A549 (cell line): ENCODE measurements around the gene HEATR5B. TPM values are rescaled to one million over a fixed set of nuclear protein-coding genes. Genes with fewer than 3 reads are reported as not detected.

ENCODE experiments used
- ATAC-seq, 2 experiments: fragments of 200-7000 bp in 1 of 2; fragments of >200 bp in 1 of 2; cut with Nextera tagmentation in 1 of 2; cut with Tn5 transposase in 1 of 2; 3 replicates each; pipeline versions ENCODE4 v1.8.0 to v1.9.1; 2018 to 2020; ENCODE audit warnings: mild to moderate bottlenecking in 1 of 2, moderate library complexity in 1 of 2
- CTCF ChIA-PET: fragments of 300-600 bp; sonication (Branson Sonifier 250); formaldehyde crosslinking; extraction: SDS; loops from one replicate; lab custom pipeline; 2021; ENCODE audit warnings: antibody characterized with exemption, inconsistent platforms; lab: Yijun Ruan, JAX
- POLR2A ChIA-PET: fragments of 350-600 bp; formaldehyde crosslinking; extraction: SDS; loops from one replicate; lab custom pipeline; 2021; ENCODE audit warnings: antibody characterized with exemption, inconsistent platforms; lab: Yijun Ruan, JAX
- DNase-seq, 2 experiments: peaks; one replicate each; pipeline versions ENCODE4 v3.0.0 to v3.0.0-alpha.2; 2011 to 2016; ENCODE audit warnings: low read depth in 1 of 2, low spot score in 1 of 2
- FAIRE-seq: peaks from 2 replicates; lab custom pipeline; 2011; peaks lifted over from hg19 to GRCh38; lab: Jason Lieb, UNC
- H3K27ac ChIP-seq, 2 experiments: fragments of >200 bp; sonication (Bioruptor Twin); formaldehyde crosslinking; 3 replicates each; pipeline ENCODE4 v1.5.1; 2016 to 2017
- H3K4me1 ChIP-seq: fragments of >200 bp; sonication (Bioruptor Twin); formaldehyde crosslinking; 3 replicates; pipeline ENCODE4 v1.6.1; 2016
- H3K4me2 ChIP-seq: fragments of >200 bp; sonication (Bioruptor Twin); formaldehyde crosslinking; 3 replicates; pipeline ENCODE4 v1.6.1; 2016
- H3K4me3 ChIP-seq: fragments of >200 bp; sonication (Bioruptor Twin); formaldehyde crosslinking; 3 replicates; pipeline ENCODE4 v1.5.1; 2016
- H3K9me3 ChIP-seq: fragments of >200 bp; sonication (Bioruptor Twin); formaldehyde crosslinking; 3 replicates; pipeline ENCODE4 v1.6.1; 2016
- BCL3 ChIP-seq: fragments of >200 bp; sonication (Bioruptor Twin); formaldehyde crosslinking; IDR thresholded peaks from 3 replicates; pipeline ENCODE4 v1.6.1; 2016
- BHLHE40 ChIP-seq: IDR thresholded peaks from 2 replicates; pipeline ENCODE4 v1.6.1; 2012; ENCODE audit warnings: low read depth, low read length, inconsistent platforms
- CHD2 ChIP-seq: fragments of 150-350 bp; IDR thresholded peaks from 2 replicates; pipeline ENCODE4 v1.6.1; 2014; ENCODE audit warnings: low read length; ENCODE audit not compliant: partially characterized antibody
- ESRRA ChIP-seq: fragments of 150-350 bp; IDR thresholded peaks from 2 replicates; pipeline ENCODE4 v1.6.1; 2014; ENCODE audit warnings: mild to moderate bottlenecking, low read length, borderline replicate concordance
- FOSL2 ChIP-seq, 2 experiments: fragments of 450-650 bp in 1 of 2; fragments of >200 bp in 1 of 2; sonication (Bioruptor Twin) in 1 of 2; formaldehyde crosslinking; IDR thresholded peaks; 2 replicates each; pipeline versions ENCODE4 v1.5.0 to v1.6.1; 2016 to 2020; ENCODE audit warnings: mild to moderate bottlenecking in 1 of 2, moderate library complexity in 1 of 2
- HDAC2 ChIP-seq: fragments of 200-600 bp; sonication (generic); IDR thresholded peaks from 2 replicates; pipeline ENCODE4 v1.6.1; 2016
- HMGXB4 ChIP-seq: fragments of 250-450 bp; sonication (Bioruptor Pico); IDR thresholded peaks from 2 replicates; pipeline ENCODE4 v1.5.0; 2021; ENCODE audit warnings: mild to moderate bottlenecking, moderate library complexity, borderline replicate concordance
- KDM1A ChIP-seq: fragments of 200-600 bp; sonication (generic); IDR thresholded peaks from 2 replicates; pipeline ENCODE4 v1.6.1; 2016; ENCODE audit warnings: low read depth, mild to moderate bottlenecking
- MAX ChIP-seq: IDR thresholded peaks from 2 replicates; pipeline ENCODE4 v1.6.1; 2012
- MYC ChIP-seq: IDR thresholded peaks from 2 replicates; pipeline ENCODE4 v1.6.1; 2012; ENCODE audit warnings: mild to moderate bottlenecking, inconsistent platforms, low read length, improper control_type of control experiment, borderline replicate concordance
- POLR2AphosphoS2 ChIP-seq: conservative IDR thresholded peaks from 2 replicates; pipeline ENCODE4 v1.6.1; 2012; ENCODE audit warnings: low read length, improper control_type of control experiment, inconsistent platforms
- RNF2 ChIP-seq: fragments of 200-600 bp; sonication (generic); IDR thresholded peaks from 2 replicates; pipeline ENCODE4 v1.6.1; 2016; ENCODE audit warnings: low read depth, mild to moderate bottlenecking, antibody characterized with exemption, moderate library complexity, borderline replicate concordance
- TFCP2L1 ChIP-seq: fragments of 250-450 bp; sonication (Bioruptor Pico); IDR thresholded peaks from 2 replicates; pipeline ENCODE4 v1.5.0; 2021; ENCODE audit warnings: mild to moderate bottlenecking
- WGBS: methylation state at CpG from one replicate; pipeline ENCODE4 v1.1.6; 2017; ENCODE audit errors: missing lambda C conversion rate; 5-methylcytosine and 5-hydroxymethylcytosine counted together
- polyA plus RNA-seq, 4 experiments: library from polyadenylated mRNA; depleted of rRNA in 3 of 4; stranded (reverse); fragments of >200 nt; fragmentation: RNase III in 1 of 4; extraction: RNeasy Plus Mini Kit Qiagen cat#74134 plus additional on column Dnase treatment in 1 of 4; gene quantifications; 2 replicates in 3 of 4; 3 replicates in 1 of 4; pipeline ENCODE4 v1.2.3, GENCODE V29; 2011 to 2017

HEATR5B gene
- polyA plus RNA-seq, 2 of the 4 experiments (the other 2 are of a cell fraction), result 8.4 to 26.1 TPM

- Histone ChIP-seq H3K9me3 (no peaks in the 10 kb centered on the region), H3K4me1 (peaks cover 27% of the 10 kb centered on the region), H3K4me2 (peak overlapping the region; percentile 79), H3K27ac (peak overlapping the region in 1 of 2 experiments; percentile 97; a peak in 2 of 6 replicates), H3K4me3 (no peak overlapping the region; the same call in 2 of the 3 replicates)
- no peak for TF ChIP-seq KDM1A
- DNase-seq (no peak), FAIRE-seq (no peak), ATAC-seq (no peak)
- ChIA-PET CTCF (no interaction called here), POLR2A (no interaction called here)
- 87% methylated on average over 5 of the region's 5 CpGs for WGBS
These were observed 119.6 kb downstream of the HEATR5B start for GRCh38 chr2:36964496-36965058.

- Histone ChIP-seq H3K27ac (no peak overlapping the region), H3K4me2 (no peak overlapping the region), H3K9me3 (no peaks in the 10 kb centered on the region), H3K4me3 (no peak overlapping the region), H3K4me1 (peaks cover 27% of the 10 kb centered on the region)
- ChIA-PET CTCF (no interaction called here), POLR2A (no interaction called here)
- DNase-seq (no peak), ATAC-seq (no peak), FAIRE-seq (no peak)
- TF ChIP-seq MYC (no peak), FOSL2 (IDR thresholded peaks at IDR 0.05) (no peak), FOSL2 (CRISPR knock-in tag; IDR thresholded peaks at IDR 0.05) (no peak), BCL3 (no peak), HMGXB4 (no peak), HDAC2 (no peak), MAX (no peak)
- 93% methylated on average over 4 of the region's 4 CpGs for WGBS
These were observed 120.4 kb downstream of the HEATR5B start for GRCh38 chr2:36963734-36964133.

DNA sequence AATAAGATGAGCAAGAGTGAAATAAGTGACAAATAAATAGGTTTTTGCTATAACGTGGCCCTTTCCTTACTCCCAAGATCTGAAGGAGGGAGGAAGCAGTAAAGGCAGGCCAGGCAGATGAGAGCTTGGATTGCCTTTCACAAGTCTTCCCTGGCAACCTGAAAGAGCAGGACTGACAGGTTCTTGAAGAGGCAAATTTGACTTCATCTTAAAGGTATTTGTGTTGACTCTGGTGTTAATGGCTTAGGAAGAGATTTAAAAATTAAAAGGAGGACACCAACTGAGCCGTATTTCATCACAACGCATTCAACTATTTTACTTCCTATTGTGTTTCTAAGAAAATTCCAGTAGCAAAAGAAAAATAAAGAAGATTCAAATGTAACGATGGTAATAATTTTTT is 121.1 kb downstream of the HEATR5B start:
- ChIA-PET CTCF (interaction anchor here (1.0 kb wide), 1 partner anchor 184 kb away, joined by 4 read pairs; no protein-coding TSS in a partner anchor), POLR2A (no interaction called here)
- 94% methylated on average over 4 of the region's 4 CpGs for WGBS
- TF ChIP-seq TFCP2L1, result no peak
- TF ChIP-seq ESRRA, result no peak
- TF ChIP-seq RNF2, result no peak
- no peak for TF ChIP-seq CHD2
- no peak for TF ChIP-seq BHLHE40
- Histone ChIP-seq H3K4me2 (no peak overlapping the region), H3K4me3 (no peak overlapping the region), H3K4me1 (peaks cover 27% of the 10 kb centered on the region), H3K27ac (no peak overlapping the region), H3K9me3 (no peaks in the 10 kb centered on the region)
- no peak for ATAC-seq
- no peak for FAIRE-seq
- no peak for DNase-seq

DNA sequence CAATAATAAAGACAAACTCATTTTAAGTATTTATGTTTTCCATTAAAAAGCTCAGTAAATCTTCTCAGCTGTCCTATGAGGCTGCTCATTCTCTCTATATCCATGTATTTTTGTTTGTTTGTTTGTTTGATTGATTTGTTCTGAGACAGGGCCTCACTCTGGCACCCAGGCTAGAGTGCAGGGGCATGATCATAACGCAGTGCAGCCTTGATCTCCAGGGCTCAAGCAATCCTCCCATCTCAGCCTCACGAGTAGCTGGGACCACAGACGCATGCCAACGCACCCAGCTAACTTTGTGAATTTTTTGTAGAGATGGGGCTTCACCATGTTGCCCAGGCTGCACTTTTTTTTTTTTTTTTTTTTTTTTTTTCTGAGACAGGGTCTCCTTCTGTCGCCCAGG is 123.4 kb downstream of the HEATR5B start:
- FAIRE-seq, result no peak

More for the DNA sequence above, 123.4 kb downstream of the HEATR5B start:
- no peak overlapping the region for H3K4me2 ChIP-seq
- TF ChIP-seq CHD2 (no peak), MAX (no peak), POLR2AphosphoS2 (no peak)
- TF ChIP-seq, all 56 proteins: peak for 0
- Histone ChIP-seq H3K9me3 (no peaks in the 10 kb centered on the region), H3K27ac (no peak overlapping the region), H3K4me1 (peaks cover 18% of the 10 kb centered on the region), H3K4me3 (no peak overlapping the region)
- ATAC-seq (no peak), DNase-seq (no peak)
- ChIA-PET POLR2A (interaction anchor here (0.6 kb wide), 1 partner anchor 24 kb away, joined by 3 read pairs; no protein-coding TSS in a partner anchor), CTCF (no interaction called here)
- 89% methylated on average over 5 of the region's 5 CpGs for WGBS
